GM19324 (cell line): ENCODE measurements around the gene CDH6.

Experiments used
- ATAC-seq: cut with Tn5 transposase; IDR thresholded peaks from one replicate; pipeline ENCODE4 v1.9.1; 2021; ENCODE audit warnings: mild to moderate bottlenecking, moderate library complexity; ENCODE audit not compliant: unreplicated experiment, low FRiP score

CDH6 gene

DNA sequence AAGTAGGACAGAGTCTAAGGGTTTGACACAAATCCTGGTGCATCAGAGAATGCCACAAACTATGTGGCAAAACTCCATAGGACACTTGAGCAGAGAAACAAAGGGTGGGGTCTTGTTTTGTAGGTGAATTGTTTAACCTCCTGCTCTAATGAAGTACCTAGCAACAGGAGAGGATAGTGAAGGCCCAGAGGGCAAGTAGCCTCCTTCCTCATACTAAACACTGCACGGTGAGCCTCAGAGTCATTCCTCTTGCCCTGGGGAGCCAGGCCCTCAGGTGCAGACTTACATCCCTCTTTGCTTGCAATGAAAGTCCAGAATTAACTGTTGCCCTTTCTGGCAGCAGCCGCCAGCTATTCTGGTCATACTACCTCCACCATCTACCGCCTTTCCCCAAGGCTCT lies 172.3 kb downstream of the CDH6 start:
- ATAC-seq = no peak

DNA sequence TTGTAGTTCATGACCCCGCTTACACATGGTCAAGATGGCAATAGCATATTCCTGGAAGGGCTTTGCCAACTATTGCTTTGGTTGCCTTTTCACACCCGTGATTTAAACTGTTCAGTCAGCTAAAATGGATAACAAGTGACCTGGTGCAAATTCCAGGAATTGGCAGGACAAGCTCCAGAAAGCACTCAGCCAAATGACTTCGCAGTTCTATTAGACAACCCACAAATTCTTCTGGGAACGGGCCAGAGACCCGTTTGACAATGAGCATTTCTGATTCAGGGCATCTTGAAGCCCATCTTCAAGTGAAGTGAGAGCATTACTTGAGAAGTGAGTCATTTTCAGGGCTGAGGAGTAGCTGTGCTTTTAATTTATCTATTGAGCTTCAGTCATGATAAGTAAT lies 173.5 kb downstream of the CDH6 start:
- ATAC-seq = no peak

DNA sequence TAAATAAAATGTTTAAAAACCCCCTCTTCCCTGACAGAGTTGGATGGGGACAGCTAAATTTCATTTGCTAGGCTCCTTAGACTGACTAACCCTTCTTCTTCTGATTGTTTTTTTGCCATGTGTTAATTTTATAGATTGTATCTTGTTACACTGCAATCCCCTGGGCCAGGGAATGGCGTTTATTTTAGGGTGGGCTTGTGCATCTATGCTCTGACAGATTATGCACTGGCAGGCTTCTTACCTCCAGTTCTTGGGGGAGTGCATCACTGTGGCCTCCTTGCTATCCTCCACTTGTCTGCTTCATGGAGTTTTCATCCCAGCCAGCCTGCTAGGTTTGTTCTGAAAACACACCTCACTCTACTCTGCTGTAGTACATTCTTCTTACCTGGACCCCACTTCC lies 178.6 kb downstream of the CDH6 start:
- ATAC-seq = no peak

DNA sequence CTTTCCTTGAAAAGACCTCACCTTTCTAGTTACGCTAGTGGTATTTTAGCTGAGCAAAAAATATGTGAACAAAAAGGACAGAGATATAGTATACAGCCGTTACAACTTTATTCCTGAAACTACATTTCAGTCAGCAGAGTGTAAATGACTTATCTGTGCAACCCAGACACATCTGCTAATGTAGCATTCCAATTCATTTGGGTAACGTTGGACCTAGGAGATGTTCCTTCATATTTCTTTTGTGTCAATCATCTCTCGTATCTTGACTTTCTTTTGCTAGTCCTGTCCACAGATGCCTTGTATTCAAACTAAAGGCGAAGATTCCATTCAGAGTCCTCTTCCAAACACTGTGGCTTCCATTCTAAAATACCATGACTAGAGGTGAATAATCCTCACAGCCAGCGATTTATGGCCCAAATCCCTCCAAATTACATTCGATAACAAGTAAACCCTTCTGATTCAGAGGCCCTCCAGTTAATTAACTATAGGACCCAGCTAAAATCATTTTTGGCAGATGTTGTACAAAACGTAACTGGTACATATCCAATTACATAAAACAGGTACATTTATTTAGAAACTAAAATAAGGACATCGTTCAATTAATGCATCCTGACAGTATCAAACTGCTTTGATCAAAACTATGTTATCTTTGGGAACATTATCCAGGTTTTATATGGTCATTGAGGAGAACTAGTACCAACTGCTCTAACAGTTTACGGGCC lies 182.7 kb downstream of the CDH6 start:
- no peak for ATAC-seq

DNA sequence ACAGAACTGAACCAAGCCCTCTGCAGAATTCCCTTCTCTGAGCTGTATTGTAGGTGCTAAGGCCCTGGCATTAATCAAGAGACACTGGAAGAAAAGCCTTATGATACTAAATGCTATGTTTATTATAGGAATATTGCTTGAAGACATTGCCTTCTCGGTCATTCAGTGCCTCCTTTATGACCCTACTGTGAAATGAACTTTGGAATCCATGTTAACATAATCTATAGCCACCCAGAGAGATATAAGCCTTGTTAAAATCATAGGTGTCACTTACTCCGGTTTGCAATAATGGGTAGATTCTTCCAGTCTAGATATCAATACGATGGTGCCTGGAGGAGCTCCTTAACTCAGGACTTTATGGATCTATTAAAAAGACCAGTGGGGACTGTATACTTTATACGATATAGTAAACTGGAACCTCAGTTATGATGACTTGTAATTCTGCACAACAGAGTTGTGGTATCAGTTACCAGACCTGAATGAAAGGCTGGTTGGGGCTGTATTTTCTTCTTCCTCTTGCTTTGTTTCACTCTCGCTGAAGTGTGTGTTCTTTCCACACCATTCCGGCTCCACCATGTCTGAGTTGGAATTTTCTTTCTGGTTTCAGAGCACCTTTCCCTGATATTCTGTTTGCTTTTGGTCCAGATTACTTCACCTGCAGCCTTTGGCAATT lies 183.9 kb downstream of the CDH6 start:
- no peak for ATAC-seq

DNA sequence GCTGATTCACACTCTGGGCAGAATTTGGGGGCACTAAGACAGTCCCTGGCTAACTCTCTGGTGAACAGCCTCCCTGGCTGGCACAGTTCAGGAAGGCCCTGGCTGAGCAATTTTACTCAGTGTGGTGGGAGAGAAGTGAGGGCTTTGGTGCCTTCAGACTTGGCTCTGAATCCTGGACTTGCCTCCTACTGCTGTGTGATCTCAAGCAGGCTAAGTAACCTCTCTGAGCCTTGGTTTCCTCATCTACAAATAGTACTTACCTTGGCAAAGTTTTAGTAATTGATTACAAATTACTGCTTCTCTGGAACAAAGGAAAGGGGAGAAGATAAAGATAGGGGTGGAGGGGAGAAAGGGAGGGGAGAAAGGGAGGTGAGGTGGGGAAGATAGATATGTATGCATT lies 184.7 kb downstream of the CDH6 start:
- no peak for ATAC-seq
